ENCODE results near the gene BLCAP.
"Not testable (repeated sequence)": the region's sequence is repeated elsewhere in the genome, so short reads cannot be mapped to it uniquely, and the experiment has no call there.

The BLCAP gene

GRCh38 chr20:37554721-37555298 is 27.1 kb upstream of the BLCAP start:
- Histone ChIP-seq H3K79me1 (ENCODE audit: low read length) (peaks cover 13% of the 10 kb centered on the region), H3K4me3 (ENCODE audit: low read depth, low read length) (peak overlapping the region; percentile 14), H3K4me1 (ENCODE audit: control insufficient read depth in 1 of 2, insufficient read depth in 2 of 2, low read length in 2 of 2) (peaks cover 7 to 11% of the 10 kb centered on the region in 2 experiments)
- H3K9me3 ChIP-seq (ENCODE audit: insufficient read depth, low read depth, low read length); H3K79me2 ChIP-seq (ENCODE audit: control insufficient read depth, insufficient read depth, low read length, poor library complexity); H3K36me3 ChIP-seq (ENCODE audit: control insufficient read depth in 1 of 2, insufficient read depth in 2 of 2, low read length in 2 of 2); H3K27me3 ChIP-seq (ENCODE audit: insufficient read depth, low read length); H2AFZ ChIP-seq (ENCODE audit: insufficient read depth, low read length, poor library complexity); H2BK5ac ChIP-seq (ENCODE audit: low read depth, low read length, poor library complexity); H2AK5ac ChIP-seq (ENCODE audit: low read length); H2BK120ac ChIP-seq (ENCODE audit: insufficient read depth, low read length, poor library complexity); H3K27ac ChIP-seq (ENCODE audit: low read depth, low read length); H4K91ac ChIP-seq (ENCODE audit: low read depth, low read length); H3K4me2 ChIP-seq (ENCODE audit: low read length); H3K4ac ChIP-seq (ENCODE audit: low read depth, low read length); H3K18ac ChIP-seq (ENCODE audit: low read length); H4K12ac ChIP-seq (ENCODE audit: low read depth, low read length); H3K23ac ChIP-seq (ENCODE audit: low read length); H2BK12ac ChIP-seq (ENCODE audit: low read length); H3K9ac ChIP-seq (ENCODE audit: low read length); H4K8ac ChIP-seq (ENCODE audit: low read depth, low read length); H3K14ac ChIP-seq (ENCODE audit: low read length): not testable (repeated sequence)
- peak in 1 of 2 donors; percentile 47 for DNase-seq
- WGBS (ENCODE audit: extremely low coverage, insufficient coverage, insufficient read length): no CpG with 5 or more reads among the region's 13 CpGs

GRCh38 chr20:37552415-37552814 is 24.7 kb upstream of the BLCAP start:
- H3K36me3 ChIP-seq (ENCODE audit: control insufficient read depth in 1 of 2, insufficient read depth in 2 of 2, low read length in 2 of 2): no peaks in the 10 kb centered on the region

GRCh38 chr20:37551660-37552059 is 24.0 kb upstream of the BLCAP start:
- not testable (repeated sequence) for H4K12ac ChIP-seq (ENCODE audit: low read depth, low read length); H4K8ac ChIP-seq (ENCODE audit: low read depth, low read length); H3K4me2 ChIP-seq (ENCODE audit: low read length); H3K14ac ChIP-seq (ENCODE audit: low read length); H3K4ac ChIP-seq (ENCODE audit: low read depth, low read length); H3K27ac ChIP-seq (ENCODE audit: low read depth, low read length); H3K79me1 ChIP-seq (ENCODE audit: low read length); H3K23ac ChIP-seq (ENCODE audit: low read length); H3K4me1 ChIP-seq (ENCODE audit: control insufficient read depth in 1 of 2, insufficient read depth in 2 of 2, low read length in 2 of 2); H3K36me3 ChIP-seq (ENCODE audit: control insufficient read depth in 1 of 2, insufficient read depth in 2 of 2, low read length in 2 of 2); H3K79me2 ChIP-seq (ENCODE audit: control insufficient read depth, insufficient read depth, low read length, poor library complexity); H3K9ac ChIP-seq (ENCODE audit: low read length); H2BK12ac ChIP-seq (ENCODE audit: low read length); H3K27me3 ChIP-seq (ENCODE audit: insufficient read depth, low read length); DNase-seq; H2AFZ ChIP-seq (ENCODE audit: insufficient read depth, low read length, poor library complexity); H2BK120ac ChIP-seq (ENCODE audit: insufficient read depth, low read length, poor library complexity); H3K9me3 ChIP-seq (ENCODE audit: insufficient read depth, low read depth, low read length); H4K91ac ChIP-seq (ENCODE audit: low read depth, low read length); H2BK5ac ChIP-seq (ENCODE audit: low read depth, low read length, poor library complexity); H3K4me3 ChIP-seq (ENCODE audit: low read depth, low read length); H3K18ac ChIP-seq (ENCODE audit: low read length); H2AK5ac ChIP-seq (ENCODE audit: low read length)
- WGBS (ENCODE audit: extremely low coverage, insufficient coverage, insufficient read length): no CpG with 5 or more reads among the region's 2 CpGs

More at GRCh38 chr20:37552415-37552814, 24.7 kb upstream of the BLCAP start:
- H3K9me3 ChIP-seq (ENCODE audit: insufficient read depth, low read depth, low read length): no peaks in the 10 kb centered on the region
- no peak overlapping the region for H4K8ac ChIP-seq (ENCODE audit: low read depth, low read length)
- no peak overlapping the region for H2BK5ac ChIP-seq (ENCODE audit: low read depth, low read length, poor library complexity)
- no peaks in the 10 kb centered on the region for H3K79me1 ChIP-seq (ENCODE audit: low read length)
- H3K18ac ChIP-seq (ENCODE audit: low read length): no peak overlapping the region
- no CpG with 5 or more reads among the region's 1 CpG for WGBS (ENCODE audit: extremely low coverage, insufficient coverage, insufficient read length)
- H3K4ac ChIP-seq (ENCODE audit: low read depth, low read length): no peak overlapping the region
- no peak overlapping the region for H4K91ac ChIP-seq (ENCODE audit: low read depth, low read length)
- no peak overlapping the region for H3K14ac ChIP-seq (ENCODE audit: low read length)
- H2AFZ ChIP-seq (ENCODE audit: insufficient read depth, low read length, poor library complexity): no peak overlapping the region
- H3K4me2 ChIP-seq (ENCODE audit: low read length): no peak overlapping the region
- H3K27me3 ChIP-seq (ENCODE audit: insufficient read depth, low read length): no peaks in the 10 kb centered on the region
- H4K12ac ChIP-seq (ENCODE audit: low read depth, low read length): no peak overlapping the region
- no peak overlapping the region for H3K23ac ChIP-seq (ENCODE audit: low read length)
- H3K9ac ChIP-seq (ENCODE audit: low read length): no peak overlapping the region
- H3K4me3 ChIP-seq (ENCODE audit: low read depth, low read length): no peak overlapping the region
- H2BK120ac ChIP-seq (ENCODE audit: insufficient read depth, low read length, poor library complexity): no peak overlapping the region
- DNase-seq: no peak
- H3K79me2 ChIP-seq (ENCODE audit: control insufficient read depth, insufficient read depth, low read length, poor library complexity): no peaks in the 10 kb centered on the region
- H3K4me1 ChIP-seq (ENCODE audit: control insufficient read depth in 1 of 2, insufficient read depth in 2 of 2, low read length in 2 of 2): no peaks in the 10 kb centered on the region
- no peak overlapping the region for H2BK12ac ChIP-seq (ENCODE audit: low read length)
- no peak overlapping the region for H3K27ac ChIP-seq (ENCODE audit: low read depth, low read length)
- H2AK5ac ChIP-seq (ENCODE audit: low read length): no peak overlapping the region

- not testable (repeated sequence) for H2BK12ac ChIP-seq (ENCODE audit: low read length); DNase-seq; H3K36me3 ChIP-seq (ENCODE audit: control insufficient read depth in 1 of 2, insufficient read depth in 2 of 2, low read length in 2 of 2); H3K4me3 ChIP-seq (ENCODE audit: low read depth, low read length); H3K14ac ChIP-seq (ENCODE audit: low read length); H3K27me3 ChIP-seq (ENCODE audit: insufficient read depth, low read length); H3K79me2 ChIP-seq (ENCODE audit: control insufficient read depth, insufficient read depth, low read length, poor library complexity); H3K4me1 ChIP-seq (ENCODE audit: control insufficient read depth in 1 of 2, insufficient read depth in 2 of 2, low read length in 2 of 2); H4K91ac ChIP-seq (ENCODE audit: low read depth, low read length); H4K12ac ChIP-seq (ENCODE audit: low read depth, low read length); H4K8ac ChIP-seq (ENCODE audit: low read depth, low read length); H3K9me3 ChIP-seq (ENCODE audit: insufficient read depth, low read depth, low read length); H3K79me1 ChIP-seq (ENCODE audit: low read length); H2BK5ac ChIP-seq (ENCODE audit: low read depth, low read length, poor library complexity); H3K27ac ChIP-seq (ENCODE audit: low read depth, low read length); H2AK5ac ChIP-seq (ENCODE audit: low read length); H2AFZ ChIP-seq (ENCODE audit: insufficient read depth, low read length, poor library complexity); H3K9ac ChIP-seq (ENCODE audit: low read length); H3K23ac ChIP-seq (ENCODE audit: low read length); H2BK120ac ChIP-seq (ENCODE audit: insufficient read depth, low read length, poor library complexity); H3K4me2 ChIP-seq (ENCODE audit: low read length); H3K18ac ChIP-seq (ENCODE audit: low read length); H3K4ac ChIP-seq (ENCODE audit: low read depth, low read length)
- WGBS (ENCODE audit: extremely low coverage, insufficient coverage, insufficient read length): no CpG with 5 or more reads among the region's 16 CpGs
Measured at GRCh38 chr20:37550101-37550920, 22.6 kb upstream of the BLCAP start.
